Measurements from ENCODE around the gene CUL4A.
A peak's percentile ranks its signal among the peaks of the same experiment; 100 is the strongest.
"Not testable (repeated sequence)": the region's sequence is repeated elsewhere in the genome, so short reads cannot be mapped to it uniquely, and the experiment has no call there.

The CUL4A gene

DNA sequence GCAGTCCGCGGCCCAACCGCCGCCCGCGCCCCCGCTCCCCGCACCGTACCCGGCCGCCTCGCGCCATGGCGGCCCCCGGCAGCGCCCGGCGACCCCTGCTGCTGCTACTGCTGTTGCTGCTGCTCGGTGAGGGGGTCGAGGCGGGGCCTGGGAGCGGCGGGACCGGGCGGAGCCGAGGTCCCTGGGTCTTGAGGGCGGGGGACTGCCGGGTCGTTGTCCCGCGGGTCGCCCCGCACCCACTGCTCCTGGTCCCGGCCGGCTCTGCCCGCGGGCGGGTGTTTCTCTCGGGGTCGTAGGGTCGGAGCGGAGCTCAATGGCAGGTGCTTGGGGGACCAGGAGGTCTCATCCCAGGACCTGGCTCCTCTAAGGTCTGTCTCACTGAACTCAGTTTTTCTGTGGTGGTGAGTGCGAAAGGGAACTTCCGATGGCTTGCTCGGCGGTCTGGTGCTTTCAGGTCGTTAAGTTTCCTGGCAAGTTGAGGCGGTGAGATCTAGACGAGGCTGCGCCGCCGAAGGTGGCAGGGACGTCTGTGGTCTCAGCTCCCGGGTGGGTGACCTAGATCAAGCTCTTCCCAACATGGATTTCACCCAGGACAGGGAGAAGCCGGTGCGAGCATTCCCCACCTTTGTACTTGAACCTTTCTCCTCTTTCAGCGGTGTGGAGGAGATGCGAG lies 88.1 kb downstream of the CUL4A start:
- peak; percentile 39 for DNase-seq

DNA sequence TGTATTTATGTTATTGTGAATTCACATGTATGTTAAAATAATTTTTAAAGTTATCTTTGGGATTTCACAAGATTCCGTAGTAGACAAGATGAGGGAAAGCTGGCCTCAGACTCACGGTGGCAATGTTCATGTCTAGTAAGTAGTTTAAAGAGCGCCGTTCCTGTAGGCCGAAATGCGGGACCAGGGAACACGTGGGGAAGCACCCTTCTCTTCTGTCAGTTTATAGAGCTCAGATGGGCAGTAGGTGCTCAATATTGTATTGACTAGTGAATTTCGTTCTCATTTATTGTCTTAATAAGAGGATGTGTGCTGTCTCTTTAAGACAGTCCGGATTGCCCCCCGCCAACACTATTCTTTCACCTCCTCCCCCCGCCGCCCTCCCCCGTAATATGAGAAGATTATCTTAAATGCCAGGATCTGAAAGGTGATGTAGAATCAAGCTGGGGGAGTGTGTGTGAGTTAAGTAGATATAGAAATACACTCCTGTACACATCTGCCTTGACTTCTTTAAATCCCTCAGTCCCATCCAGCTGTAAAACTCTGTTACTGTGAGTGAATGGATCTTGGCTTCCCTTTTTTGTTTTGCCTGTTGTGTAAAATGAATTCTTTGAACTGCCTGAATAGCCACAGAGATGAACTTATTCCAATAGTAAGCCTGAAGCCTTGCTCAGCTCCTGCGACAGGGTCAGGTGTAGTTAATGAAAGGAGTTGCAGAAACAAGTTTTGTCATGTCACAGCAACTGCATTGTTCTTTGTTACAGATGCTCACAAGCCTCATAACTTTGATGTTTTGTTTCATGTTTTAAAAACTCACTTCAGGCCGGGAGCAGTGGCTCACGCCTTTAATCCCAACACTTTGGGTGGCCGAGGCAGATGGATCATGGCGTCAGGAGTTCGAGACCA lies 88.9 kb downstream of the CUL4A start:
- no peak for DNase-seq

DNA sequence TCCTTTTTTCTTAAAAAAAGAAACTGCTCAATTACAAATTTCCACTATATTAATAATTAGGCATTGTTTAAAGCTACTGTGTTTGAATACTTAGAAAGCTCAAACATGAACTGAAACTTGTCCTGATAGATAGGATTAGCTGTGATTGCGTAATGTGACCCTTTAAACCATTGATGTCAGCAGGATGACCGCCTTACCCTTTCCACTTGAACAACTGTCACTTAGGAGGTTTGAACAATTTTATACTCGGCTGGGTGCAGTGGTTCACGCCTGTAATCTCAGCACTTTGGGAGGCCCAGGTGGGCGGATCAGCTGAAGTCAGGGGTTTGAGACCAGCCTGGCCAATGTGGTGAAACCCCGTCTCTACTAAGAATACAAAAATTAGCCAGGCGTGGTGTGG lies 90.5 kb downstream of the CUL4A start:
- no peak for DNase-seq

DNA sequence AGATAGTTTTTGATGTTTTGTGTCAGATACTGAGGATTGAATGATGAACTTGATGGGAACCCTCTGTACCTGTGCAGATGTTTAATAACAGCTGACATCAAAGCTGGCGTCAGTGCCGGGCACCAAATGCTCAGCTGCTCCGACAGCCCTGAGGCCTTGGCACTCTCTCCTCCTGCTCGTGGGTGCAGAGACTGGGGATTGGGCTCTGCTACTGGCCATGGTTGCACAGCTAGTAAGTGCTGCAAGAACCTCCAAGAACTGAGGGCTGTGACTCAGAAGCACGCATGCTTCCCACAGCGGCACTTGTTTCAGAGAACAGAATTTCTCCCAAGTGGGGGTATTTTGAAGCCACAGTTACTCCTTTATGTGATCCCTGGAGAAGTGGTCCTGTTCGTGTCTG lies 93.6 kb downstream of the CUL4A start:
- no peak for DNase-seq

DNA sequence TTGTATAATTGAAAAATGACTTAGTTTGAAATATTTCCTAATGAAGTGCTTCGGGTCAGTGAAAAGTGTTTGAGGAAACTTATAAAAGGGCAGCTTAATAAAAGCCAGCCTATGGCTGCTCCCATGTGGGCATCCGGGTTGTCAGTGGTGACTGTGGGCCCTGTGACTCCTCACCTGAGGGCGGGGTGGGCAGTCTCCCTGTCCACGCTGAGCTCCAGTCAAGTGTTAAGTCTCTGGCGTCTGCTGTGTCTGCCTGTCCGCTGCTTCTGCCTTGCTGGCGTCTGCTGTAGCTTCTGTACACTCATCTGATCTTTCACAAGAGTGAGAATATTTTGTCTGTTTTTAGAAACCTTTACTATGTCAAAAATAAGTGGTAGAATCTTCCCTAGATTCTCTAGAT lies 94.7 kb downstream of the CUL4A start:
- no peak for DNase-seq

DNA sequence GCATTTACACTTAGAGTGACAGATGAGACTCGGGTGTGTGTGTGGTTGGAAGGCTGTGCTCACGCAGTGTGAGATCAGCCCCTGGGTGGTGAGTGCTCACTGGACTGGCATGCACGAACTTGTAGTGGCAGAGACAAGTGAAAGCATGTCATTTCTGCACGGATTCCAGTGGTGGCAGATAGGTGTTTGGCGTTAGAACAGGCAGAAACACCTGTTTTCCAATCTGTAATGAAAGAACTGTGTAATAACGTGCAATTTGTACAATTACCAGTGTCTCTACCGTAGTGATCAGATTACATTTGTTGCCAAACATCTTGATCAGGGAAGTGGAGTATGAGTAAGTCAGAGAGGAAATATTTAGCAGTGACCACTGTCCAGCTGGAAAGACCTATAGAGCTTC lies 95.8 kb downstream of the CUL4A start:
- DNase-seq = no peak

DNA sequence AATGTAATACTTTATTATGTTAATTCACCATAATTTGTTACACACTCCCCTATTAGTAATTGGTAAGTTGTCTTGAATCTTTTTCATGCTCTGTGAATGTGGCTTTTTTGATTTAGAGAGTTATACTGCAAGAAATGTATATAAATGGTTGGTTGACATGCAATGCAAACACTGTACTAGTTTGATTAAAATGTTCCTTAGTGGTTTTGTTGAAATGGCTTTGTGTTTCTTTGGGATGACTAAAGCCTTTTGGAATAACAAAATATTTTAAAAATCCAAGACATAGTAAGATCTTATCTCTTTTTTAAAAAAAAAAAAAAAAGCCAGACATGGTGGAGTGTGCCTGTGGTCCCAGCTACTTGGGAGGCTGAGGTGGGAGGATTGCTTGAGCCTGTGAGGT lies 98.1 kb downstream of the CUL4A start:
- DNase-seq = no peak

DNA sequence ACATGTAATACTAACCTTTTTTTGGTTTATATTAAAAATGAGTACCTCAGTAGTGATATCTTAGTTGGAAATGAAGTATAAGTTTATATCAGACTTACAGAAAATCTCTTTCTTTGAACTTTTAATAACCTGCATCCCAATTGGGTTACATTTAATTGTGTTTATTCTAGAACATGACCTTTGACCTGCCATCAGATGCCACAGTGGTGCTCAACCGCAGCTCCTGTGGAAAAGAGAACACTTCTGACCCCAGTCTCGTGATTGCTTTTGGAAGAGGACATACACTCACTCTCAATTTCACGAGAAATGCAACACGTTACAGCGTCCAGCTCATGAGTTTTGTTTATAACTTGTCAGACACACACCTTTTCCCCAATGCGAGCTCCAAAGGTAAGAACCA lies 100.1 kb downstream of the CUL4A start:
- no peak for DNase-seq

DNA sequence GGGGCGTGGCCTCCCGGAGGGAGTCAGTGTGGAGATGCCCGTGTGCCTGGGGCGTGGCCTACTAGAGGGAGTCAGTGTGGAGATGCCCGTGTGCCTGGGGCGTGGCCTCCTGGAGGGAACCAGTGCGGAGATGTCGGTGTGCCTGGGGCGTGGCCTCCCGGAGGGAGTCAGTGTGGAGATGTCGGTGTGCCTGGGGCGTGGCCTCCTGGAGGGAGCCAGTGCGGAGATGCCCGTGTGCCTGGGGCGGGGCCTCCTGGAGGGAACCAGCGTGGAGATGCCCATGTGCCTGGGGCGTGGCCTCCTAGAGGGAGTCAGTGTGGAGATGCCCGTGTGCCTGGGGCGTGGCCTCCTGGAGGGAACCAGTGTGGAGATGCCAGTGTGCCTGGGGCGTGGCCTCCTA lies 104.7 kb downstream of the CUL4A start:
- DNase-seq = not testable (repeated sequence)

DNA sequence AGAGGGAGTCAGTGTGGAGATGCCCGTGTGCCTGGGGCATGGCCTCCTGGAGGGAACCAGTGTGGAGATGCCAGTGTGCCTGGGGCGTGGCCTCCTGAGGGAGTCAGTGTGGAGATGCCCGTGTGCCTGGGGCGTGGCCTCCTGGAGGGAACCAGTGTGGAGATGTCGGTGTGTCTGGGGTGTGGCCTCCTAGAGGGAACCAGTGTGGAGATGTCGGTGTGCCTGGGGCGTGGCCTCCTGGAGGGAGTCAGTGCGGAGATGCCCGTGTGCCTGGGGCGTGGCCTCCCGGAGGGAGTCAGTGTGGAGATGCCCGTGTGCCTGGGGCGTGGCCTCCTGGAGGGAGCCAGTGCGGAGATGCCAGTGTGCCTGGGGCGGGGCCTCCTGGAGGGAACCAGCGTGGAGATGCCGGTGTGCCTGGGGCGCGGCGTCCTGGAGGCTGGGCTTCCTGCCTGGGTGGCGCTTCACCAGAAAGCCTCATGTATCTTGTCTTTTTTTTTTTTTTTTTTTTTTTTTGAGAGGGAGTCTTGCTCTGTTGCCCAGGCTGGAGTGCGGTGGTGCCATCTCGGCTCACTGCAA lies 105.6 kb downstream of the CUL4A start:
- DNase-seq = not testable (repeated sequence)

DNA sequence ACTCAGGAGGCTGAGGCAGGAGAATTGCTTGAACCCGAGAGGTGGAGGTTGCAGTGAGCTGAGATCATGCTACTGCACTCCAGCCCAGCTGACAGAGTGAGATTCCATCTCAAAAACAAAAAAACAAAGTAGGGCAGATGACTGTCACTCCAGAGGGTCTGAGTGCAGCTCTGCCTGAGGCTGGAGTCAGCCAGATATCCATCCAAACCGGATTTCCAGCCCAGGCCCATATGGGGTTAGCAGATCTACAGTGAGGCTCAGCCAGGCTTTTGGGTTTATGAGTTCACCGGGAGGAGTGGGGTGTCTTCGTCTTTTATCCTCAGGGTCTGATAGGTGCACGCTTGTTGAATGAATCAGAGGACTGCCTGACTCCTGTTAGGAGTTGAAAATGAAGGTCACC lies 106.6 kb downstream of the CUL4A start:
- no peak for DNase-seq

All from activated effector memory CD4-positive, alpha-beta T cell treated with Interleukin-2 at 50 U/mL for 16 hours (primary cell).